GM12878 (cell line): ENCODE measurements around the gene FAM200A. TPM values are rescaled to one million over a fixed set of nuclear protein-coding genes. Genes with fewer than 3 reads are reported as not detected.

ENCODE experiments used
- ATAC-seq: fragments of 200-7000 bp; cut with Tn5 transposase; 3 replicates; pipeline ENCODE4 v1.9.1; 2020; ENCODE audit warnings: mild to moderate bottlenecking, moderate library complexity
- BruUV-seq: library from RNA; stranded (reverse); fragments of 400-500 nt; replicated peaks from 2 replicates; lab custom pipeline; 2021; lab: Mats Ljungman, UMichigan
- CTCF ChIA-PET: fragments of 300-600 bp; sonication (Branson Sonifier 250); formaldehyde crosslinking; extraction: SDS; loops from one replicate; lab custom pipeline; 2021; ENCODE audit warnings: inconsistent platforms; lab: Yijun Ruan, JAX
- POLR2A ChIA-PET: fragments of 350-600 bp; formaldehyde crosslinking; extraction: SDS; loops from one replicate; lab custom pipeline; 2021; ENCODE audit warnings: inconsistent platforms; lab: Charles Lee
- RAD21 ChIA-PET: fragments of 300-600 bp; sonication (Branson Sonifier 250); formaldehyde crosslinking; loops from one replicate; lab custom pipeline; 2023; ENCODE audit warnings: antibody characterized with exemption; ENCODE audit not compliant: unreplicated experiment; lab: Charles Lee
- SMC1A ChIA-PET: fragments of 300-600 bp; sonication (Branson Sonifier 250); formaldehyde crosslinking; loops from one replicate; lab custom pipeline; 2023; ENCODE audit not compliant: unreplicated experiment, uncharacterized antibody; lab: Charles Lee
- DNase-seq: peaks from one replicate; pipeline ENCODE4 v3.0.0-alpha.2; 2011; ENCODE audit warnings: low read depth, low spot score
- FAIRE-seq: peaks from 3 replicates; lab custom pipeline; 2011; peaks lifted over from hg19 to GRCh38; lab: Jason Lieb, UNC
- H2AFZ ChIP-seq: 2 replicates; pipeline ENCODE4 v1.6.0; 2011; ENCODE audit warnings: low read depth, low read length, control low read depth; ENCODE audit not compliant: control insufficient read depth
- H3K27ac ChIP-seq: 2 replicates; pipeline ENCODE4 v1.5.1; 2011; ENCODE audit warnings: control low read depth; ENCODE audit not compliant: control insufficient read depth, insufficient read depth
- H3K27me3 ChIP-seq, 2 experiments: replicated peaks in 1 of 2; 2 replicates each; pipeline versions ENCODE4 v1.6.0 to v1.6.1; 2011; ENCODE audit warnings: low read length in 1 of 2; ENCODE audit not compliant: control insufficient read depth in 2 of 2, insufficient read depth in 2 of 2
- H3K36me3 ChIP-seq, 2 experiments: 2 replicates each; pipeline ENCODE4 v1.5.1; 2011; ENCODE audit warnings: low read length in 1 of 2; ENCODE audit not compliant: control insufficient read depth in 2 of 2, insufficient read depth in 2 of 2
- H3K4me1 ChIP-seq: 2 replicates; pipeline ENCODE4 v1.6.1; 2011; ENCODE audit warnings: mild to moderate bottlenecking, low read length, moderate library complexity, mixed read lengths; ENCODE audit not compliant: control insufficient read depth, insufficient read depth
- H3K4me2 ChIP-seq: 2 replicates; pipeline ENCODE4 v1.6.0; 2011; ENCODE audit warnings: control low read depth; ENCODE audit not compliant: control insufficient read depth, insufficient read depth
- H3K4me3 ChIP-seq: fragments of 200-600 bp; sonication (generic); 2 replicates; pipeline ENCODE4 v1.5.1; 2016
- H3K79me2 ChIP-seq: 2 replicates; pipeline ENCODE4 v1.6.0; 2011; ENCODE audit warnings: low read length; ENCODE audit not compliant: control insufficient read depth, insufficient read depth
- H3K9ac ChIP-seq: 2 replicates; pipeline ENCODE4 v1.8.0; 2011; ENCODE audit warnings: low read length, control low read depth, mixed read lengths; ENCODE audit not compliant: control insufficient read depth, insufficient read depth
- H3K9me3 ChIP-seq: replicated peaks from 3 replicates; pipeline ENCODE4 v1.5.1; 2011; ENCODE audit warnings: mild to moderate bottlenecking, low read length; ENCODE audit not compliant: control insufficient read depth, insufficient read depth
- H4K20me1 ChIP-seq: 2 replicates; pipeline ENCODE4 v1.6.0; 2011; ENCODE audit not compliant: control insufficient read depth, insufficient read depth
- JUND ChIP-seq: IDR thresholded peaks from 2 replicates; pipeline ENCODE4 v1.6.1; 2012; ENCODE audit warnings: low read depth, mild to moderate bottlenecking, low read length, improper control_type of control experiment, moderate library complexity
- NFIC ChIP-seq: IDR thresholded peaks from 2 replicates; pipeline ENCODE4 v1.6.1; 2012; ENCODE audit warnings: low read depth, mild to moderate bottlenecking, inconsistent platforms, low read length, moderate library complexity
- RCOR1 ChIP-seq: conservative IDR thresholded peaks from 2 replicates; pipeline ENCODE4 v1.6.1; 2012; ENCODE audit warnings: low read depth, low read length, improper control_type of control experiment
- RFX5 ChIP-seq: IDR thresholded peaks from 2 replicates; pipeline ENCODE4 v1.6.1; 2011; ENCODE audit warnings: low read depth, low read length, improper control_type of control experiment
- SMAD5 ChIP-seq: IDR thresholded peaks from 2 replicates; pipeline ENCODE4 v1.6.1; 2016; ENCODE audit warnings: antibody characterized with exemption, low read depth
- WGBS: methylation state at CpG from one replicate; pipeline ENCODE4 v1.1.6; 2016; ENCODE audit warnings: low lambda C conversion rate; ENCODE audit not compliant: insufficient replicate concordance, insufficient coverage; ENCODE audit errors: missing lambda C conversion rate; 5-methylcytosine and 5-hydroxymethylcytosine counted together
- in situ Hi-C: fragments of 300-500 bp; cut with MboI; formaldehyde crosslinking; loops from 9 replicates; pipeline ENCODE4 v1.14.3; 2018; ENCODE audit warnings: mixed read lengths
- intact Hi-C: fragments of 100-400 bp; cut with micrococcal nuclease; formaldehyde crosslinking; loops from one replicate; pipeline ENCODE4 v1.14.2; 2022; ENCODE audit not compliant: unreplicated experiment
- polyA plus RNA-seq, 11 experiments: library from polyadenylated mRNA; depleted of rRNA in 4 of 11; unstranded in 6 of 11; stranded (reverse) in 5 of 11; fragments of >200 nt; fragmentation: Nextera tagmentation in 4 of 11; fragmentation: Illumina TruSeq in 1 of 11; extraction: Ambion mirVana in 4 of 11; extraction: Trizol in 1 of 11; gene quantifications; 1 replicate in 1 of 11; 2 replicates in 10 of 11; pipeline versions ENCODE4 v1.2.1 to v1.2.3, GENCODE V29; 2011 to 2016; ENCODE audit warnings: inconsistent platforms in 2 of 11, missing spikeins in 2 of 11, low read depth in 1 of 11
- total RNA-seq, 4 experiments: library from RNA; depleted of rRNA in 3 of 4; stranded (reverse); fragments of >200 nt in 3 of 4; fragmentation: Illumina TruSeq in 1 of 4; extraction: Trizol in 1 of 4; gene quantifications; 2 replicates each; pipeline versions ENCODE4 v1.2.1 to v1.2.3, GENCODE V29; 2013 to 2021

FAM200A gene
- total and polyA plus RNA-seq, 10 of the 15 experiments (the other 5 are each of a cell fraction or from before 2014, with no cell fraction given) = 2.7 to 9.0 (median 6.5) TPM

- no peak for TF ChIP-seq RCOR1
- TF ChIP-seq RFX5 = no peak
- TF ChIP-seq JUND = no peak
- no peak for TF ChIP-seq SMAD5
Observed at GRCh38 chr7:99597762-99598501, 46.0 kb upstream of the FAM200A start, which contains the start of gene TMEM225B (continued).

- Histone ChIP-seq H3K4me1 (no peaks in the 10 kb centered on the region), H3K4me2 (no peak overlapping the region), H3K36me3 (no peaks in the 10 kb centered on the region), H2AFZ (no peak overlapping the region), H3K79me2 (no peaks in the 10 kb centered on the region), H4K20me1 (no peaks in the 10 kb centered on the region), H3K9me3 (no peaks in the 10 kb centered on the region), H3K27me3 (no peaks in the 10 kb centered on the region), H3K4me3 (no peak overlapping the region), H3K9ac (no peak overlapping the region), H3K27ac (no peak overlapping the region)
- POLR2A ChIA-PET = no interaction called here
- RAD21 ChIA-PET = no interaction called here
- SMC1A ChIA-PET = no interaction called here
- 85% methylated on average over 1 of the region's 1 CpG for WGBS
- no peak for DNase-seq
- intact Hi-C loops = no loop called here
- no peak for FAIRE-seq
- no peak for ATAC-seq
- BruUV-seq = no TSS peak
- TF ChIP-seq RCOR1 = no peak
- TF ChIP-seq NFIC = 0 out of 2 replicates have a peak, but pooled peaks have one; percentile 19
- in situ Hi-C loops = no loop called here
- CTCF ChIA-PET = no interaction called here
Observed at GRCh38 chr7:99596408-99596955, 44.6 kb upstream of the FAM200A start.
